Activated CD4-positive, CD25-positive, alpha-beta regulatory T cell treated with anti-CD3 and anti-CD28 coated beads, Interleukin-2, amount 50 U/mL, for 16 hours (primary cell): ENCODE data around the gene SIPA1.

Experiments used
- DNase-seq: peaks from one replicate; pipeline ENCODE4 v3.0.0-alpha.2; 2020; ENCODE audit warnings: low read depth, low spot score

The SIPA1 gene

GRCh38 chr11:65637794-65638419, at the start of gene SIPA1:
Gene SIPA1 (plus strand): TSS chr11:65638101. CDS start chr11:65640922, 2,821 bp downstream.
- peak; percentile 34 for DNase-seq

GRCh38 chr11:65588199-65589054, 49.5 kb upstream of the SIPA1 start:
- DNase-seq = no peak

- DNase-seq = no peak
These were observed 48.3 kb upstream of the SIPA1 start for GRCh38 chr11:65589444-65590239.

- no peak for DNase-seq
These were observed 47.6 kb upstream of the SIPA1 start for GRCh38 chr11:65590240-65590738.

- no peak for DNase-seq
These were observed 45.7 kb upstream of the SIPA1 start for GRCh38 chr11:65591939-65592857.

- no peak for DNase-seq
These were observed 44.9 kb upstream of the SIPA1 start for GRCh38 chr11:65592858-65593517.

- no peak for DNase-seq
These were observed 44.1 kb upstream of the SIPA1 start for GRCh38 chr11:65593518-65594414.

- DNase-seq = no peak
These were observed 42.8 kb upstream of the SIPA1 start for GRCh38 chr11:65595131-65595530.

- no peak for DNase-seq
These were observed 42.2 kb upstream of the SIPA1 start, which contains the start of gene KCNK7 for GRCh38 chr11:65595543-65596281. Gene KCNK7 (minus strand): TSS chr11:65595800. CDS start chr11:65595772, 28 bp downstream.

- no peak for DNase-seq
These were observed 41.4 kb upstream of the SIPA1 start for GRCh38 chr11:65596520-65596919.

GRCh38 chr11:65598258-65598699, 39.6 kb upstream of the SIPA1 start:
- no peak for DNase-seq

- no peak for DNase-seq
These were observed 38.5 kb upstream of the SIPA1 start for GRCh38 chr11:65599216-65599954.

- DNase-seq = no peak
These were observed 38.0 kb upstream of the SIPA1 start for GRCh38 chr11:65599955-65600246.

- DNase-seq = no peak
These were observed 33.6 kb upstream of the SIPA1 start for GRCh38 chr11:65604258-65604657.

GRCh38 chr11:65606876-65607613, 30.9 kb upstream of the SIPA1 start:
- no peak for DNase-seq

GRCh38 chr11:65607614-65608426, 30.1 kb upstream of the SIPA1 start:
- no peak for DNase-seq
